HEK293 (cell line): Measurements from ENCODE around the gene TNFAIP2.
A peak's percentile ranks its signal among the peaks of the same experiment; 100 is the strongest.

Source experiments
- CTCF ChIA-PET: fragments of 350-600 bp; formaldehyde crosslinking; extraction: SDS; loops from one replicate; lab custom pipeline; 2021; ENCODE audit warnings: antibody characterized with exemption; lab: Yijun Ruan, JAX
- POLR2A ChIA-PET: fragments of 300-600 bp; formaldehyde crosslinking; extraction: SDS; loops from one replicate; lab custom pipeline; 2020; ENCODE audit warnings: antibody characterized with exemption, inconsistent platforms; lab: Yijun Ruan, JAX
- H3K27ac ChIP-seq: fragments of 200-500 bp; sonication (Bioruptor generic); 2 replicates; pipeline ENCODE4 v1.5.1; 2014; ENCODE audit warnings: low read depth, low read length, control low read depth, inconsistent platforms; ENCODE audit errors: extremely low read depth
- H3K36me3 ChIP-seq, 2 experiments: fragments of 200-500 bp in 1 of 2; sonication (Bioruptor generic) in 1 of 2; 1 replicate in 1 of 2; 2 replicates in 1 of 2; pipeline ENCODE4 v1.5.1; 2014 to 2017; ENCODE audit warnings: inconsistent platforms in 2 of 2, low read length in 2 of 2; ENCODE audit not compliant: control insufficient read depth in 2 of 2, insufficient read depth in 1 of 2
- H3K4me1 ChIP-seq: fragments of 200-500 bp; sonication (Bioruptor generic); 2 replicates; pipeline ENCODE4 v1.5.1; 2014; ENCODE audit warnings: mild to moderate bottlenecking, low read length, inconsistent platforms; ENCODE audit not compliant: control insufficient read depth, insufficient read depth
- H3K4me3 ChIP-seq: 2 replicates; pipeline ENCODE4 v1.5.1; 2011; ENCODE audit warnings: low read depth, mild to moderate bottlenecking, control low read depth, low read length, moderate library complexity
- H3K9me3 ChIP-seq: fragments of 200-500 bp; sonication (Bioruptor generic); 2 replicates; pipeline ENCODE4 v1.5.1; 2014; ENCODE audit warnings: low read depth, low read length, inconsistent platforms; ENCODE audit not compliant: control insufficient read depth, insufficient read depth
- EGR2 ChIP-seq: fragments of 450-650 bp; formaldehyde crosslinking; IDR thresholded peaks from 2 replicates; pipeline ENCODE4 v1.5.1; 2016; ENCODE audit warnings: low read depth, missing biosample characterization, missing genetic modification characterization
- GLI2 ChIP-seq: fragments of 450-650 bp; formaldehyde crosslinking; IDR thresholded peaks from 2 replicates; pipeline ENCODE4; 2017; ENCODE audit warnings: missing biosample characterization, missing genetic modification characterization, low read depth, borderline replicate concordance
- KLF1 ChIP-seq: fragments of 450-650 bp; formaldehyde crosslinking; IDR thresholded peaks from 2 replicates; pipeline ENCODE4 v1.5.1; 2016; ENCODE audit warnings: missing biosample characterization, missing genetic modification characterization
- MZF1 ChIP-seq: fragments of 450-650 bp; formaldehyde crosslinking; IDR thresholded peaks from 2 replicates; pipeline ENCODE4 v1.5.1; 2017; ENCODE audit warnings: missing biosample characterization, missing genetic modification characterization, borderline replicate concordance
- SP2 ChIP-seq: fragments of 450-650 bp; formaldehyde crosslinking; IDR thresholded peaks from 2 replicates; pipeline ENCODE4 v1.5.1; 2016; ENCODE audit warnings: missing biosample characterization, missing genetic modification characterization
- ZBTB7A ChIP-seq: fragments of 450-650 bp; formaldehyde crosslinking; IDR thresholded peaks from 2 replicates; pipeline ENCODE4 v1.5.1; 2016; ENCODE audit warnings: low read depth, missing biosample characterization, missing genetic modification characterization
- ZFHX2 ChIP-seq: fragments of 450-650 bp; formaldehyde crosslinking; conservative IDR thresholded peaks from 2 replicates; pipeline ENCODE4 v1.5.1; 2016; ENCODE audit warnings: missing biosample characterization, missing genetic modification characterization
- ZNF248 ChIP-seq: fragments of 450-650 bp; formaldehyde crosslinking; IDR thresholded peaks from 2 replicates; pipeline ENCODE4 v1.5.1; 2017; ENCODE audit warnings: missing biosample characterization, missing genetic modification characterization
- ZNF302 ChIP-seq: fragments of 450-650 bp; formaldehyde crosslinking; IDR thresholded peaks from 2 replicates; pipeline ENCODE4 v1.5.1; 2016; ENCODE audit warnings: missing biosample characterization, missing genetic modification characterization, low read depth
- ZNF335 ChIP-seq: fragments of 450-650 bp; formaldehyde crosslinking; conservative IDR thresholded peaks from 2 replicates; pipeline ENCODE4 v1.5.1; 2016; ENCODE audit warnings: missing biosample characterization, missing genetic modification characterization
- ZNF354C ChIP-seq: fragments of 450-650 bp; formaldehyde crosslinking; IDR thresholded peaks from 2 replicates; pipeline ENCODE4 v1.5.1; 2016; ENCODE audit warnings: missing biosample characterization, missing genetic modification characterization, low read depth, borderline replicate concordance
- ZNF394 ChIP-seq: fragments of 450-650 bp; formaldehyde crosslinking; IDR thresholded peaks from 2 replicates; pipeline ENCODE4 v1.5.1; 2016; ENCODE audit warnings: missing biosample characterization, missing genetic modification characterization, mild to moderate bottlenecking, moderate library complexity, borderline replicate concordance
- ZNF416 ChIP-seq: fragments of 450-650 bp; formaldehyde crosslinking; IDR thresholded peaks from 2 replicates; pipeline ENCODE4 v1.5.1; 2016; ENCODE audit warnings: missing biosample characterization, missing genetic modification characterization
- ZNF423 ChIP-seq: fragments of 450-650 bp; formaldehyde crosslinking; IDR thresholded peaks from 2 replicates; pipeline ENCODE4 v1.5.1; 2016; ENCODE audit warnings: missing biosample characterization, missing genetic modification characterization
- ZNF426 ChIP-seq: fragments of 450-650 bp; formaldehyde crosslinking; IDR thresholded peaks from 2 replicates; pipeline ENCODE4 v1.5.1; 2017; ENCODE audit warnings: missing biosample characterization, missing genetic modification characterization, mild to moderate bottlenecking, inconsistent platforms, moderate library complexity
- ZNF677 ChIP-seq: fragments of 450-650 bp; IDR thresholded peaks from 2 replicates; pipeline ENCODE4 v1.5.0; 2018; ENCODE audit warnings: missing biosample characterization, mild to moderate bottlenecking, missing genetic modification characterization, moderate library complexity
- ZSCAN16 ChIP-seq: fragments of 450-650 bp; formaldehyde crosslinking; IDR thresholded peaks from 2 replicates; pipeline ENCODE4 v1.5.1; 2016; ENCODE audit warnings: missing biosample characterization, missing genetic modification characterization
- ZSCAN30 ChIP-seq: fragments of 450-650 bp; IDR thresholded peaks from 2 replicates; pipeline ENCODE4 v1.5.1; 2018; ENCODE audit warnings: missing biosample characterization, mild to moderate bottlenecking, missing genetic modification characterization, moderate library complexity
- TF ChIP-seq, protein P1 (sequence below): fragments of 450-650 bp; formaldehyde crosslinking; IDR thresholded peaks from 2 replicates; pipeline ENCODE4 v1.5.1; 2016; ENCODE audit warnings: missing biosample characterization, missing genetic modification characterization
- TF ChIP-seq, protein P2 (sequence below): fragments of 450-650 bp; formaldehyde crosslinking; IDR thresholded peaks from 2 replicates; pipeline ENCODE4 v1.5.1; 2016; ENCODE audit warnings: missing biosample characterization, missing genetic modification characterization
- TF ChIP-seq, protein P3 (sequence below): fragments of 450-650 bp; formaldehyde crosslinking; IDR thresholded peaks from 2 replicates; pipeline ENCODE4 v1.5.1; 2016; ENCODE audit warnings: missing biosample characterization, missing genetic modification characterization
- TF ChIP-seq, protein P4 (sequence below): fragments of 450-650 bp; formaldehyde crosslinking; IDR thresholded peaks from 2 replicates; pipeline ENCODE4 v1.5.1; 2016; ENCODE audit warnings: missing biosample characterization, missing genetic modification characterization
- TF ChIP-seq, protein P5 (sequence below): fragments of 450-650 bp; formaldehyde crosslinking; IDR thresholded peaks from 2 replicates; pipeline ENCODE4 v1.5.1; 2016; ENCODE audit warnings: missing biosample characterization, missing genetic modification characterization

The TNFAIP2 gene

DNA sequence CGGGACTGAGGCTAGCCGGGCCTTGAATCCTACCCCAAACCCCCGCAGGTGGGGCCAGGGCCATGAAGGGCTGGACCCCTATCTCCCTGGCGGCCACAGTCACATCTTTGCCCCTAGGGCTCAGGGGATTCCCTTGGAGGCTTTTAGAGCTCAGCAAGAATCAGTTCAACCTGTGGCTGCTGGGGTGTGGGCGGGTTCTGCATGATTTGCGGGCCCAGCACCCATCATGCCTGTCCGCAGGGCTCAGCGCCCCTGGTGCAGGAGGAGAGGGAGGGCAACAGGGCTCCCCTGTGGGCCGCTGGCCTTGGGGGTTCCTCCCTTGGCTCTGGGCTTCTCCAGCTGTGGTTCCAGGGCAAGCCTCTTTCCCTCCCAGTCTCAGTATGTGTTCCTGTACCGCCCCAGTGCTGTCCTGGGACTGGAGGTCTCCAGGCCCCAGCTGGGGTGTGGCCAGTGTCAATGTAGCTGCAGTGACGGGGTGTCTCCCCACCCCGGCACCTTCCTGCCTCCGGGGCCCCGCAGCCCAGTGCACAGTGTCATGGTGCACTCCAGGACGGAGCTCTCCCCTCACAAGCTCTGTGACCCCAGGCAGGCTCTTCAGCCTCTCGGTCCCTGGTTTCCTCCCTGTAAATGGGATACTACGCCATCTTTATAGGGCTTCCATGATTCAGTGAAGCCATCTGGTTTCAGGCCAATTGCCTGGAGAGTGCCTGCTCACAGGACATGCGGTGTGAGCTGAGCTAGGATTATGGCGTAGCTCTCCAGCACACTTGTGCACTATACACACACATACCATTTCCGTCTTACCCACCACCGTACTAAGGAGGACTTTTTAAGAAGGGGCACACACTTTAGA, 49.2 kb upstream of the TNFAIP2 start (continued):
- TF ChIP-seq, protein P1, sequence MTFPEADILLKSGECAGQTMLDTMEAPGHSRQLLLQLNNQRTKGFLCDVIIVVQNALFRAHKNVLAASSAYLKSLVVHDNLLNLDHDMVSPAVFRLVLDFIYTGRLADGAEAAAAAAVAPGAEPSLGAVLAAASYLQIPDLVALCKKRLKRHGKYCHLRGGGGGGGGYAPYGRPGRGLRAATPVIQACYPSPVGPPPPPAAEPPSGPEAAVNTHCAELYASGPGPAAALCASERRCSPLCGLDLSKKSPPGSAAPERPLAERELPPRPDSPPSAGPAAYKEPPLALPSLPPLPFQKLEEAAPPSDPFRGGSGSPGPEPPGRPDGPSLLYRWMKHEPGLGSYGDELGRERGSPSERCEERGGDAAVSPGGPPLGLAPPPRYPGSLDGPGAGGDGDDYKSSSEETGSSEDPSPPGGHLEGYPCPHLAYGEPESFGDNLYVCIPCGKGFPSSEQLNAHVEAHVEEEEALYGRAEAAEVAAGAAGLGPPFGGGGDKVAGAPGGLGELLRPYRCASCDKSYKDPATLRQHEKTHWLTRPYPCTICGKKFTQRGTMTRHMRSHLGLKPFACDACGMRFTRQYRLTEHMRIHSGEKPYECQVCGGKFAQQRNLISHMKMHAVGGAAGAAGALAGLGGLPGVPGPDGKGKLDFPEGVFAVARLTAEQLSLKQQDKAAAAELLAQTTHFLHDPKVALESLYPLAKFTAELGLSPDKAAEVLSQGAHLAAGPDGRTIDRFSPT (tag by site-specific recombination): no peak
- TF ChIP-seq ZBTB7A (no peak), ZNF423 (no peak), ZNF416 (tag by site-specific recombination) (no peak), ZSCAN16 (tag by site-specific recombination) (no peak), ZNF302 (tag by site-specific recombination) (no peak)

DNA sequence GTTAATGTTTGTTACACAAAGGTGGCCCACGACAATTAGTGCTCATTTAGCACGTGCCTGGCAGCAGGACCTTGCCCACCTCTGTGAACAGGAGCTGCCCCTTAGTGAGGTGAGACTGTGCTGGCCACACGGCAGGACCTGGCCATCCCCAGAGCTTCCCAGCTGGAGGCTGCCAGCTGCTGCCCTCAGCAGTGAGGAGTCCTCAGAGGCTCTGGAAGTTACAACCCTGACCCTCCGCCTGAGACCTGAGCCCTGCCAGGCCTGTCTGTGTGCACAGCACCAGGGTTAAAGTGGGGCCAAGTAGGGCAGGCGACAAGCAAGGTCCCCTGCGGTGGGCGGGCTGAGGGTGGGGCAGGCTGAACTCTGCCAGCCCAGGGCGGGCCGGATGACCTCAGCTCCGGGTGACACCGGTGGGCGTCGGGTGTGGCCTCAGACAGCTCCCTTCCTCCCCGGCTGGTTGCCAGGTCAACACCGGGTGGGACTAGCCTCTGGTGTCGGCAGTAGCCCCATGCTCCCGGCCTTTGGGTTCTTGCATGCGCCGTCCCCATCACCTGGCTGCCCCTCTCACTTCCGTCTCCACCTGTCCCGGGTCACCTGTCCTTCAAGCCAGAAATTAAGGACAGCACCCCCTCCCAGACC, 48.4 kb upstream of the TNFAIP2 start:
- peak overlapping the region; percentile 39; the same call in 1 of the 2 replicates for H3K27ac ChIP-seq
- no peaks in the 10 kb centered on the region for H3K36me3 ChIP-seq
- ChIA-PET CTCF (interaction anchor here (0.6 to 4.4 kb wide), 20 partner anchors 13 to 381 kb away, joined by 3 to 37 read pairs (median 3); partner anchors contain the start of gene CDC42BPB), POLR2A (interaction anchor here (1.8 kb wide), 1 partner anchor 259 kb away, joined by 4 read pairs; the partner anchor contains the start of gene EIF5)
- H3K4me3 ChIP-seq: peak overlapping the region; percentile 58
- 0 out of 2 replicates have a peak, but pooled peaks cover 3% of the 10 kb centered on the region for H3K4me1 ChIP-seq
- H3K9me3 ChIP-seq: no peaks in the 10 kb centered on the region
- TF ChIP-seq SP2 (tag by site-specific recombination): peak; percentile 71
- TF ChIP-seq ZNF394 (tag by site-specific recombination): no peak
- TF ChIP-seq, protein P2, sequence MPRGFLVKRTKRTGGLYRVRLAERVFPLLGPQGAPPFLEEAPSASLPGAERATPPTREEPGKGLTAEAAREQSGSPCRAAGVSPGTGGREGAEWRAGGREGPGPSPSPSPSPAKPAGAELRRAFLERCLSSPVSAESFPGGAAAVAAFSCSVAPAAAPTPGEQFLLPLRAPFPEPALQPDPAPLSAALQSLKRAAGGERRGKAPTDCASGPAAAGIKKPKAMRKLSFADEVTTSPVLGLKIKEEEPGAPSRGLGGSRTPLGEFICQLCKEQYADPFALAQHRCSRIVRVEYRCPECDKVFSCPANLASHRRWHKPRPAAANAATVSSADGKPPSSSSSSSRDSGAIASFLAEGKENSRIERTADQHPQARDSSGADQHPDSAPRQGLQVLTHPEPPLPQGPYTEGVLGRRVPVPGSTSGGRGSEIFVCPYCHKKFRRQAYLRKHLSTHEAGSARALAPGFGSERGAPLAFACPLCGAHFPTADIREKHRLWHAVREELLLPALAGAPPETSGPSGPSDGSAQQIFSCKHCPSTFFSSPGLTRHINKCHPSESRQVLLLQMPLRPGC (tag by site-specific recombination): no peak
- no peak for TF ChIP-seq ZNF335 (tag by site-specific recombination)
- TF ChIP-seq ZNF423: no peak
- no peak for TF ChIP-seq ZNF677 (tag by site-specific recombination)
- TF ChIP-seq ZNF354C: no peak
- no peak for TF ChIP-seq ZNF426
- TF ChIP-seq EGR2 (tag by site-specific recombination): peak; percentile 59
- peak; percentile 100 for TF ChIP-seq KLF1
- no peak for TF ChIP-seq ZSCAN30 (tag by site-specific recombination)
- TF ChIP-seq MZF1: no peak
- TF ChIP-seq, protein P3, sequence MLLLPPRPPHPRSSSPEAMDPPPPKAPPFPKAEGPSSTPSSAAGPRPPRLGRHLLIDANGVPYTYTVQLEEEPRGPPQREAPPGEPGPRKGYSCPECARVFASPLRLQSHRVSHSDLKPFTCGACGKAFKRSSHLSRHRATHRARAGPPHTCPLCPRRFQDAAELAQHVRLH: no peak
- peak; percentile 79 for TF ChIP-seq ZFHX2 (tag by site-specific recombination)
- TF ChIP-seq, protein P1 (tag by site-specific recombination): 0 out of 2 replicates have a peak, but pooled peaks have one; percentile 39
- no peak for TF ChIP-seq GLI2 (tag by site-specific recombination)
- TF ChIP-seq ZNF248: no peak
- TF ChIP-seq, protein P4, sequence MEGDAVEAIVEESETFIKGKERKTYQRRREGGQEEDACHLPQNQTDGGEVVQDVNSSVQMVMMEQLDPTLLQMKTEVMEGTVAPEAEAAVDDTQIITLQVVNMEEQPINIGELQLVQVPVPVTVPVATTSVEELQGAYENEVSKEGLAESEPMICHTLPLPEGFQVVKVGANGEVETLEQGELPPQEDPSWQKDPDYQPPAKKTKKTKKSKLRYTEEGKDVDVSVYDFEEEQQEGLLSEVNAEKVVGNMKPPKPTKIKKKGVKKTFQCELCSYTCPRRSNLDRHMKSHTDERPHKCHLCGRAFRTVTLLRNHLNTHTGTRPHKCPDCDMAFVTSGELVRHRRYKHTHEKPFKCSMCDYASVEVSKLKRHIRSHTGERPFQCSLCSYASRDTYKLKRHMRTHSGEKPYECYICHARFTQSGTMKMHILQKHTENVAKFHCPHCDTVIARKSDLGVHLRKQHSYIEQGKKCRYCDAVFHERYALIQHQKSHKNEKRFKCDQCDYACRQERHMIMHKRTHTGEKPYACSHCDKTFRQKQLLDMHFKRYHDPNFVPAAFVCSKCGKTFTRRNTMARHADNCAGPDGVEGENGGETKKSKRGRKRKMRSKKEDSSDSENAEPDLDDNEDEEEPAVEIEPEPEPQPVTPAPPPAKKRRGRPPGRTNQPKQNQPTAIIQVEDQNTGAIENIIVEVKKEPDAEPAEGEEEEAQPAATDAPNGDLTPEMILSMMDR (tag by site-specific recombination): no peak
- TF ChIP-seq, protein P5, sequence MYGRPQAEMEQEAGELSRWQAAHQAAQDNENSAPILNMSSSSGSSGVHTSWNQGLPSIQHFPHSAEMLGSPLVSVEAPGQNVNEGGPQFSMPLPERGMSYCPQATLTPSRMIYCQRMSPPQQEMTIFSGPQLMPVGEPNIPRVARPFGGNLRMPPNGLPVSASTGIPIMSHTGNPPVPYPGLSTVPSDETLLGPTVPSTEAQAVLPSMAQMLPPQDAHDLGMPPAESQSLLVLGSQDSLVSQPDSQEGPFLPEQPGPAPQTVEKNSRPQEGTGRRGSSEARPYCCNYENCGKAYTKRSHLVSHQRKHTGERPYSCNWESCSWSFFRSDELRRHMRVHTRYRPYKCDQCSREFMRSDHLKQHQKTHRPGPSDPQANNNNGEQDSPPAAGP: peak; percentile 48; the same call in 1 of the 2 replicates
